Measurements from ENCODE around the gene C6orf118. TPM values are rescaled to one million over a fixed set of nuclear protein-coding genes. Genes with fewer than 3 reads are reported as not detected.

Gene C6orf118
- total and polyA plus RNA-seq, 2 of the 8 experiments (the other 6 are each of a cell fraction or from before 2014, with no cell fraction given), result 0.35 to 0.58 TPM

DNA sequence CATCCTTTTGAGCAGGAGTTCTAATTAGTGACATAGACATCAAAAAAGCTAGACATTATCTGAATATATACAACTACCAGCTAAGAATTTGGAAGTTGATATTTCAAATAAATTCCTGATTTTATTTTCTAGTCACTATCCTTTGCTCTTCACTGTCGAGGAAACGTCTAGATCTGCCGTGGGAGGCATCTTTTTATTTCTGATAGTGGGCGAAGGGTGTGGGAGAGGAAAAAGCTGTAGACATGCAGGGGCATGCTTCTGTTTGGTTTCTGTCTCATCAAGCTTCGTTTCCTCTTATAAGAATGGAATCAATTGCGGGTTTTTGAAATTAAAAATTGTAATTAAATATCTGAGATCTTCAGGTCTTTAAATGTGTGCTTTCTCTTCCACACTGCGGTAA is 16.2 kb upstream of the C6orf118 start:
- Histone ChIP-seq H3K14ac (ENCODE audit: insufficient read length) (no peak overlapping the region), H3K79me1 (ENCODE audit: low read depth, low read length) (no peaks in the 10 kb centered on the region), H3K27me3 (replicated peaks in 1 of 4; ENCODE audit: control insufficient read depth in 3 of 4, extremely low read depth in 1 of 4, insufficient read depth in 3 of 4, low read length in 3 of 4) (no peaks in the 10 kb centered on the region), H4K20me1 (replicated peaks in 1 of 2; ENCODE audit: control insufficient read depth in 1 of 2, insufficient read depth in 2 of 2, low read length in 2 of 2) (no peaks in the 10 kb centered on the region), H3K23me2 (ENCODE audit: low read depth, low read length) (peaks cover 2% of the 10 kb centered on the region; the same call in 1 of the 2 replicates), H3K4me2 (ENCODE audit: insufficient read depth in 1 of 2, low read depth in 2 of 2, low read length in 2 of 2) (no peak overlapping the region), H2AK5ac (ENCODE audit: low read depth, low read length) (no peak overlapping the region), H2BK5ac (ENCODE audit: low read depth, low read length) (no peak overlapping the region), H3K9ac (replicated peaks in 1 of 4; ENCODE audit: extremely low read depth in 1 of 4, low read depth in 3 of 4, low read length in 3 of 4) (no peak overlapping the region), H2BK120ac (replicated peaks; ENCODE audit: low read depth, low read length) (no peak overlapping the region), H2BK12ac (ENCODE audit: low read depth, low read length) (no peak overlapping the region), H2BK15ac (ENCODE audit: low read length) (no peak overlapping the region), H3K4me1 (replicated peaks in 1 of 4; ENCODE audit: control insufficient read depth in 3 of 4, insufficient read depth in 4 of 4, low read length in 3 of 4) (no peaks in the 10 kb centered on the region), H4K8ac (ENCODE audit: extremely low read depth, insufficient read depth, low read length) (no peak overlapping the region), H4K91ac (replicated peaks; ENCODE audit: insufficient read length, low read length) (no peak overlapping the region), H2BK20ac (ENCODE audit: low read length) (no peak overlapping the region), H3K79me2 (ENCODE audit: control insufficient read depth in 1 of 2, insufficient read depth in 2 of 2, low read length in 2 of 2) (no peaks in the 10 kb centered on the region), H2AFZ (ENCODE audit: low read length) (no peak overlapping the region), H3K18ac (ENCODE audit: extremely low read depth, low read length) (no peak overlapping the region), H3K4ac (replicated peaks; ENCODE audit: insufficient read length, low read depth, low read length) (no peak overlapping the region), H3K36me3 (ENCODE audit: control insufficient read depth in 2 of 4, insufficient read depth in 4 of 4, low read length in 3 of 4) (no peaks in the 10 kb centered on the region), H3K9me3 (ENCODE audit: insufficient read depth in 2 of 2, low read depth in 1 of 2, low read length in 1 of 2) (peaks cover 11 to 18% of the 10 kb centered on the region in 2 experiments), H4K5ac (ENCODE audit: insufficient read length, low read depth, low read length) (no peak overlapping the region), H3K27ac (ENCODE audit: low read depth, low read length) (no peak overlapping the region), H3K4me3 (ENCODE audit: extremely low read depth in 1 of 4, insufficient read depth in 2 of 4, low read depth in 3 of 4, low read length in 4 of 4) (no peak overlapping the region), H3K23ac (ENCODE audit: insufficient read length) (no peak overlapping the region), H3K56ac (replicated peaks; ENCODE audit: insufficient read length, low read depth, low read length) (no peak overlapping the region)
- DNase-seq (ENCODE audit: low read depth in 1 of 2, low spot score in 2 of 2) (no peak), FAIRE-seq (no peak)
- CTCF ChIA-PET (ENCODE audit: partially characterized antibody), result interaction anchor here (1.7 kb wide), 1 partner anchor 94 kb away, joined by 5 read pairs; no protein-coding TSS in a partner anchor
- POLR2A ChIA-PET (ENCODE audit: partially characterized antibody), result no interaction called here
- 89% methylated on average over 7 of the region's 7 CpGs; no CpG with 5 or more reads in 1 of the 2 experiments for whole genome bisulfite sequencing, 2 experiments (ENCODE audit: extremely low coverage in 1 of 2, insufficient coverage in 1 of 2, insufficient read length in 1 of 2, insufficient replicate concordance in 2 of 2, low coverage in 1 of 2, low lambda C conversion rate in 2 of 2, missing lambda C conversion rate in 1 of 2)
- TF ChIP-seq CHD1 (IDR thresholded peaks at IDR 0.05; ENCODE audit: low read depth, low read length) (no peak), BCL11A (IDR thresholded peaks at IDR 0.05; ENCODE audit: low read depth in 2 of 2, low read length in 2 of 2) (no peak), RFX5 (IDR thresholded peaks at IDR 0.05; ENCODE audit: borderline replicate concordance, low read depth, low read length) (no peak), FOSL1 (IDR thresholded peaks at IDR 0.05; ENCODE audit: insufficient read depth, low read depth, low read length) (no peak), SIN3A (conservative IDR thresholded peaks at IDR 0.05 in 1 of 2, IDR thresholded peaks at IDR 0.05 in 1 of 2; ENCODE audit: low read depth in 1 of 2, low read length in 2 of 2) (no peak), GABPA (IDR thresholded peaks at IDR 0.05; ENCODE audit: borderline replicate concordance, insufficient read depth, low read length) (no peak)
- TF ChIP-seq, protein P1, sequence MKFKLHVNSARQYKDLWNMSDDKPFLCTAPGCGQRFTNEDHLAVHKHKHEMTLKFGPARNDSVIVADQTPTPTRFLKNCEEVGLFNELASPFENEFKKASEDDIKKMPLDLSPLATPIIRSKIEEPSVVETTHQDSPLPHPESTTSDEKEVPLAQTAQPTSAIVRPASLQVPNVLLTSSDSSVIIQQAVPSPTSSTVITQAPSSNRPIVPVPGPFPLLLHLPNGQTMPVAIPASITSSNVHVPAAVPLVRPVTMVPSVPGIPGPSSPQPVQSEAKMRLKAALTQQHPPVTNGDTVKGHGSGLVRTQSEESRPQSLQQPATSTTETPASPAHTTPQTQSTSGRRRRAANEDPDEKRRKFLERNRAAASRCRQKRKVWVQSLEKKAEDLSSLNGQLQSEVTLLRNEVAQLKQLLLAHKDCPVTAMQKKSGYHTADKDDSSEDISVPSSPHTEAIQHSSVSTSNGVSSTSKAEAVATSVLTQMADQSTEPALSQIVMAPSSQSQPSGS (IDR thresholded peaks at IDR 0.05; ENCODE audit: low read length), result no peak
